Endothelial cell (in vitro differentiated cells): Measurements from ENCODE around the gene NR2C2. TPM values are rescaled to one million over a fixed set of nuclear protein-coding genes. Genes with fewer than 3 reads are reported as not detected.

Experiments
- DNase-seq: peaks from one replicate; pipeline ENCODE4 v3.0.0; 2021; ENCODE audit warnings: low spot score
- H3K27ac Mint-ChIP-seq: one replicate; pipeline ENCODE4 v1.8.0; 2021; ENCODE audit warnings: mixed read lengths, inconsistent platforms; ENCODE audit not compliant: unreplicated experiment
- H3K27me3 Mint-ChIP-seq: one replicate; pipeline ENCODE4 v1.8.0; 2021; ENCODE audit warnings: mild to moderate bottlenecking, moderate library complexity, mixed read lengths, inconsistent platforms; ENCODE audit not compliant: unreplicated experiment
- H3K36me3 Mint-ChIP-seq: one replicate; pipeline ENCODE4 v1.8.0; 2021; ENCODE audit warnings: mild to moderate bottlenecking, low read depth, mixed read lengths, inconsistent platforms; ENCODE audit not compliant: unreplicated experiment
- H3K4me1 Mint-ChIP-seq: one replicate; pipeline ENCODE4 v1.8.0; 2021; ENCODE audit warnings: mild to moderate bottlenecking, mixed read lengths, inconsistent platforms; ENCODE audit not compliant: unreplicated experiment
- H3K4me3 Mint-ChIP-seq: one replicate; pipeline ENCODE4 v1.8.0; 2021; ENCODE audit warnings: mild to moderate bottlenecking, mixed read lengths, inconsistent platforms; ENCODE audit not compliant: unreplicated experiment
- H3K9me3 Mint-ChIP-seq: one replicate; pipeline ENCODE4 v1.8.0; 2021; ENCODE audit warnings: mixed read lengths, inconsistent platforms; ENCODE audit not compliant: unreplicated experiment
- total RNA-seq: library from RNA; stranded (reverse); fragmentation: NEBNext Ultra II Directional; extraction: Animal tissue kit (Norgen Biotek cat#: 25700); gene quantifications from one replicate; pipeline ENCODE4 v1.2.1, GENCODE V29; 2021; ENCODE audit not compliant: unreplicated experiment
- TF ChIP-seq, protein P1 (sequence below): fragments of 200-600 bp; sonication (generic); IDR thresholded peaks from one replicate; pipeline ENCODE4 v1.5.0; 2021; ENCODE audit warnings: antibody characterized with exemption; ENCODE audit not compliant: unreplicated experiment

NR2C2 gene
- total RNA-seq, 1 donor from 2014 or later: 49.1 TPM

DNA sequence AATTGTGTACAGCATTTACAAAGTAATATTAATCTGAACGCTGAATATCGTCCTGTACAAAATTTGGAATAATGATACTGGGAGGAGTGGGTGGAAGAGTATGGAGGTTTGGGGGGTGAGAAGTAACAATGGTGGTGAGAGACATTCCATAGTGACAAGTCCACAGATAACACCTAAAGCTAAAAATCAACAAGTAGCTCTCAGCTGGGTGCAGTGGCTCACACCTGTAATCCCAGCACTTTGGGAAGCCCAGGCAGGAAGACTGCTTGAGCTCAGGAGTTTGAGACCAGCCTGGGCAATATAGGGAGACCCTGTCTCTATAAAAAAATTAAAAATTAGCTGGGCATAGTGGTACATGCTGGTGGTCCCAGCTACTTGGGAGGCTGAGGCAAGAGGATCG is 112.6 kb downstream of the NR2C2 start:
- H3K4me3 Mint-ChIP-seq: peak overlapping the region; percentile 65
- H3K27me3 Mint-ChIP-seq: peaks cover 10% of the 10 kb centered on the region
- DNase-seq: no peak
- peaks cover 15% of the 10 kb centered on the region for H3K4me1 Mint-ChIP-seq
- no peaks in the 10 kb centered on the region for H3K9me3 Mint-ChIP-seq
- peak overlapping the region; percentile 67 for H3K27ac Mint-ChIP-seq
- peaks cover 31% of the 10 kb centered on the region for H3K36me3 Mint-ChIP-seq
- TF ChIP-seq, protein P1, sequence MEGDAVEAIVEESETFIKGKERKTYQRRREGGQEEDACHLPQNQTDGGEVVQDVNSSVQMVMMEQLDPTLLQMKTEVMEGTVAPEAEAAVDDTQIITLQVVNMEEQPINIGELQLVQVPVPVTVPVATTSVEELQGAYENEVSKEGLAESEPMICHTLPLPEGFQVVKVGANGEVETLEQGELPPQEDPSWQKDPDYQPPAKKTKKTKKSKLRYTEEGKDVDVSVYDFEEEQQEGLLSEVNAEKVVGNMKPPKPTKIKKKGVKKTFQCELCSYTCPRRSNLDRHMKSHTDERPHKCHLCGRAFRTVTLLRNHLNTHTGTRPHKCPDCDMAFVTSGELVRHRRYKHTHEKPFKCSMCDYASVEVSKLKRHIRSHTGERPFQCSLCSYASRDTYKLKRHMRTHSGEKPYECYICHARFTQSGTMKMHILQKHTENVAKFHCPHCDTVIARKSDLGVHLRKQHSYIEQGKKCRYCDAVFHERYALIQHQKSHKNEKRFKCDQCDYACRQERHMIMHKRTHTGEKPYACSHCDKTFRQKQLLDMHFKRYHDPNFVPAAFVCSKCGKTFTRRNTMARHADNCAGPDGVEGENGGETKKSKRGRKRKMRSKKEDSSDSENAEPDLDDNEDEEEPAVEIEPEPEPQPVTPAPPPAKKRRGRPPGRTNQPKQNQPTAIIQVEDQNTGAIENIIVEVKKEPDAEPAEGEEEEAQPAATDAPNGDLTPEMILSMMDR: no peak

DNA sequence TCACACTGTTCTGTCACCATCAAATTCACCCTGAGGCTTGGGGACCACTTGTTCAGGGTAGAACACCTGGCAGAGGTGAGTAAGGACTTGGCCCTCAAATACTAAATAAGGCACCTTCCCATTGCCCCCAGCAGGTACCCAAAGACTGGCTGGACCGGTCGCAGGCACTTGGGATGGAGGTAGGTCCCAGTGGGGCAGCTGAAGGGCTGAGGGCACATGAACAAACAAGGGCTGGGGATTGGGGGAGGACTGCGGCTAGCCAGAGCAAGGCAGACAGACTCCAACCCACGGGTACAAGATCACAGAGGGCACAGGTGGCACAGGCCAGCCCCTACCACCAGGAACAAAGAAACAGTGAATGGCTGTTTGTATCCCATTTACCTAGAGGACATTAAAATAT is 115.9 kb downstream of the NR2C2 start:
- H3K36me3 Mint-ChIP-seq: peaks cover 25% of the 10 kb centered on the region
- peak overlapping the region; percentile 30 for H3K27ac Mint-ChIP-seq
- peaks cover 22% of the 10 kb centered on the region for H3K4me1 Mint-ChIP-seq
- DNase-seq: no peak
- no peaks in the 10 kb centered on the region for H3K9me3 Mint-ChIP-seq
- TF ChIP-seq, protein P1: no peak
- H3K4me3 Mint-ChIP-seq: peak overlapping the region; percentile 47
- H3K27me3 Mint-ChIP-seq: peaks cover 12% of the 10 kb centered on the region

DNA sequence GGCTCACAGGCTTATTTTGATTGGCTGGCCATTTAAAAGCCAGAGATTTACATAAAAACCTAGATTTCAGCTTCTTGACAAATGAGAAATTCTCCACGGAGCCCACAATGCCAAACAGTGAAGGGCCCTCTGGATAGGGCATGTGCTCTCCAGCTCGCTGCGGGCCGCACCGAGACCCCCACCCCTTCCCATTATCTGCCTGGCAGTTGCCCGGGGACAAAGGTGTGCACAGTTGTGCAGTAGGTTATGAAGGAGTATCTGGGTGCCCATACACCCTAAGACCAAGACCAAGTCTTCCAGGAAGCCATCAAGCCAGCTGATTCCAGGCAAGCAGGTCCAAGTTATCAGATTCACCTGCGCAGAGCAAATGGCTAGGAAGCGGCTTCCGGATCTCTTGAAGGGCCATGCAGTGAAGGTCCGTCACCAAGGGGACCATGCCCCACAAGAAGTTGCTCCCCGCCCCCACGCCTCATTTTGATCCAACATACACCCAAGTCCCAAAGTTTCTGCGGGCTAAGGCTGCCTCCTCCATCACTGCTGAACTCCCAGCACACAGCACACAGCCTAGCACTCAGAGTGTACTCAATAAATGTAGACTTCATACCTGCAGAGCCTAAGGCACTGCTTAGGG is 116.4 kb downstream of the NR2C2 start:
- no peak overlapping the region for H3K27ac Mint-ChIP-seq
- no peak for DNase-seq
- peaks cover 14% of the 10 kb centered on the region for H3K27me3 Mint-ChIP-seq
- H3K9me3 Mint-ChIP-seq: no peaks in the 10 kb centered on the region
- H3K36me3 Mint-ChIP-seq: peaks cover 23% of the 10 kb centered on the region
- TF ChIP-seq, protein P1: no peak
- peak overlapping the region; percentile 91 for H3K4me3 Mint-ChIP-seq
- peaks cover 22% of the 10 kb centered on the region for H3K4me1 Mint-ChIP-seq

DNA sequence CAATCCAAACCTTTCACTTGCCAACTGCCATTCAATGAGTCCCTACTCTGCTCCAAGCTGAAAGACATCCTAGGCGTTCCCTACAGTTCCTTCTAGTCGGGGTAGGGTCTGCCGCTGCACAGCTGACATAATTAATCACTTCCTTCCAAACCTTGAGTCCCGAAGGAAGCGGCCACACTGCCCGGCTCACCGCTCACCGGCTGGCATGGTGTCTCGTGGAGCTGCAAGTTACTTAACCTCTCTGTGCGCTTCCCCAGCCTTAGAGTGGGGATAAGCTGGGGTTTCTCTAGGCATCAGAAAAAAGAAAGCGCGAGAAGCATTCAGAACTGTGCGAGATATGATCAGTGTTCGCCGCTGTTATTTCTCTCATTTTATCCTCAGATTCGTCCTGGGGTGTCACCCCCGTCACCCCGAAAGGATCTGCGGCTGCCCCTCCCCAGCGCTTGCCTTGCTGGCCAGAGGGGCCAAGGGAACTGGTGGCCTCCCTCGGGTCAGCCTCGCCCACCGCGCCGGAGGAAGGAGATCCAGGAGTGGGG is 117.0 kb downstream of the NR2C2 start:
- peak overlapping the region; percentile 72 for H3K27ac Mint-ChIP-seq
- no peaks in the 10 kb centered on the region for H3K9me3 Mint-ChIP-seq
- TF ChIP-seq, protein P1: no peak
- peaks cover 22% of the 10 kb centered on the region for H3K4me1 Mint-ChIP-seq
- peaks cover 21% of the 10 kb centered on the region for H3K36me3 Mint-ChIP-seq
- H3K4me3 Mint-ChIP-seq: peak overlapping the region; percentile 91
- DNase-seq: no peak
- H3K27me3 Mint-ChIP-seq: peaks cover 15% of the 10 kb centered on the region

DNA sequence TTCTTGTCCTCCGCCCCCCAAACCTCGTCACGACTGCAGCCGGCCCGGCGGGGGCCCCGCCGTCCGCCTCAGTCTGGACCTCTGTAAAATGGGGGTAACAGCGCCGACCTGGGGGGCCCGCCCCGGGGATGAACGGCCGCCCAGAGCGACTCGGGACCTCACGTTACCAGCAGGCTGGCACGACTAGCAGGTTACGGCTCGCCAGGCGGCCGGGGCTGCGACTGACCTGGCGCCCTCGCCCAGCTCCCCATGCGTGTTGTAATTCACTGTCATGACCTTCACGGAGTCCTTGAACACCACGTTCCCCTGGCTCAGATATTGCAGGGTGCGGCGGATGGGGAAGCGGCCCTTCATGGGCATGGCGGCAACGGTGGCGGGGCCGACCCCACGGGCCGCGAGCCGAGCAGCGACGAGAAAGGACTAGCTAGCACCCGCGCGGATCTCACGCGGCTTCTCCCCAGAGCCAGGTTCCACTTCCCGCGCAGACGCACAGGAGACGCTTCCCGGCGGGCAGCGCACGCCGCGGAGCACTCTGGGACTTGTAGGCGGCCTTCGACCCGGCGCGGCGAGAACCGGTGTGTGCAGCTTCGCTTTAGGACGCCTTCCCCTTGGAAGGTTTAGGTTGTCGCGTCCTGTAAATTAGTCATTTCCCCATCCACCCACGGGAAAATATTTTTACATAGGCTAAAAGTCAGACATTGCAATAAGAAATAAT is 117.6 kb downstream of the NR2C2 start, which contains the start of gene MRPS25:
TSS of gene MRPS25 (minus strand) at position 481 of the 715 bp plus-strand sequence. CDS start at position 360, 121 bp downstream.
- H3K4me1 Mint-ChIP-seq: peaks cover 22% of the 10 kb centered on the region
- peaks cover 18% of the 10 kb centered on the region for H3K36me3 Mint-ChIP-seq
- TF ChIP-seq, protein P1: no peak
- peak; percentile 88 for DNase-seq
- H3K27me3 Mint-ChIP-seq: peaks cover 14% of the 10 kb centered on the region
- no peaks in the 10 kb centered on the region for H3K9me3 Mint-ChIP-seq
- H3K27ac Mint-ChIP-seq: peak within 1 kb of the TSS; percentile 75
- peak within 1 kb of the TSS; percentile 95 for H3K4me3 Mint-ChIP-seq
